NT2/D1 (cell line): ENCODE results near the gene ZNF774.

Source experiments
- YY1 ChIP-seq: IDR thresholded peaks from 2 replicates; pipeline ENCODE4 v1.6.1; 2011; ENCODE audit not compliant: insufficient read length, insufficient read depth
- ZNF274 ChIP-seq: IDR thresholded peaks from 2 replicates; pipeline ENCODE4 v1.6.1; 2011; ENCODE audit warnings: mild to moderate bottlenecking, low read depth, low read length

DNA sequence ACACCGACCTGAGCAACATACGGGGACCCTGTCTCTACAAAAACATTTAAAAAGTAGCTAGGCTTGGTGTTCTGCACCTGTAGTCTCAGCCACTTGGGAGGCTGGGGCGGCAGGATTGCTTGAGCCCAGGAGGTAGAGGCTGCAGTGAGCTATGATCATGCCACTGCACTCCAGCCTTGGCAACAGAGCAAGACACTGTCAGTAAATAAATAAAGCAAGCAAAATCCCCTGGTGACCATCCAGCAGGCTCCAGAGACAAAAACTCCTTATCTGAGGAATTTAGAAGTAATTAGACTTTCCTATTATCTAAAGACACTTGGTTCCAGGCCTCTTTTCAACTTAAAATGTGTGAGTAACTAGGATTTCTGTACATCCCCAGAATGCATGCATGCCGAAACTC is 29.5 kb upstream of the ZNF774 start:
- TF ChIP-seq ZNF274 (no peak), YY1 (no peak)
